CD4-positive, alpha-beta T cell (primary cell): ENCODE results near the gene SMCR8. TPM values are rescaled to one million over a fixed set of nuclear protein-coding genes. Genes with fewer than 3 reads are reported as not detected.

Source experiments
- ATAC-seq: fragments of 200-7000 bp; cut with Tn5 transposase; one replicate; pipeline ENCODE4 v1.10.0; 2022; ENCODE audit warnings: mild to moderate bottlenecking; ENCODE audit not compliant: poor library complexity
- CTCF ChIA-PET: fragments of 350-600 bp; sonication (Branson Sonifier 250); formaldehyde crosslinking; loops from one replicate; lab custom pipeline; 2021; ENCODE audit warnings: antibody characterized with exemption, inconsistent platforms; lab: Charles Lee
- POLR2A ChIA-PET: fragments of 350-600 bp; sonication (Branson Sonifier 250); formaldehyde crosslinking; loops from one replicate; lab custom pipeline; 2021; ENCODE audit warnings: antibody characterized with exemption, inconsistent platforms; lab: Charles Lee
- DNase-seq, 14 experiments: peaks; one replicate each; pipeline ENCODE4 v3.0.0-alpha.2; 2013 to 2020; ENCODE audit warnings: mixed read lengths in 2 of 14
- H3K27ac ChIP-seq, 2 donors: one replicate each; pipeline versions ENCODE4 v1.5.1 to v1.7.0; 2013; ENCODE audit warnings: low read length in 2 of 2, low read depth in 1 of 2, mild to moderate bottlenecking in 1 of 2
- H3K27me3 ChIP-seq, 2 experiments: 1 replicate in 1 of 2; 2 replicates in 1 of 2; pipeline versions ENCODE4 v1.6.1 to v1.7.0; 2013; ENCODE audit warnings: low read length in 2 of 2, control low read depth in 1 of 2, mild to moderate bottlenecking in 1 of 2, moderate library complexity in 1 of 2; ENCODE audit not compliant: insufficient read depth in 2 of 2, control insufficient read depth in 1 of 2
- H3K36me3 ChIP-seq: one replicate; pipeline ENCODE4 v1.6.1; 2013; ENCODE audit warnings: low read length, control low read depth; ENCODE audit not compliant: insufficient read depth
- H3K4me1 ChIP-seq: one replicate; pipeline ENCODE4 v1.6.1; 2013; ENCODE audit warnings: low read length, control low read depth; ENCODE audit not compliant: insufficient read depth
- H3K4me3 ChIP-seq: one replicate; pipeline ENCODE4 v1.5.1; 2013; ENCODE audit warnings: mild to moderate bottlenecking, low read length, moderate library complexity
- H3K9me3 ChIP-seq, 2 experiments: 1 replicate in 1 of 2; 2 replicates in 1 of 2; pipeline versions ENCODE4 v1.6.1 to v1.7.0; 2013; ENCODE audit warnings: low read length in 2 of 2, mild to moderate bottlenecking in 2 of 2, control low read depth in 1 of 2, moderate library complexity in 1 of 2; ENCODE audit not compliant: control insufficient read depth in 1 of 2, insufficient read depth in 1 of 2
- H3K27ac Mint-ChIP-seq: one replicate; pipeline ENCODE4 v1.8.0; 2020; ENCODE audit warnings: mixed read lengths
- H3K27me3 Mint-ChIP-seq: one replicate; pipeline ENCODE4 v1.8.0; 2021; ENCODE audit warnings: mixed read lengths
- H3K36me3 Mint-ChIP-seq: one replicate; pipeline ENCODE4 v1.8.0; 2021; ENCODE audit warnings: low read depth, mixed read lengths
- H3K4me1 Mint-ChIP-seq: one replicate; pipeline ENCODE4 v1.8.0; 2021; ENCODE audit warnings: low read depth, mixed read lengths
- H3K4me3 Mint-ChIP-seq: one replicate; pipeline ENCODE4 v1.8.0; 2020; ENCODE audit warnings: mild to moderate bottlenecking, mixed read lengths
- H3K9me3 Mint-ChIP-seq: one replicate; pipeline ENCODE4 v1.8.0; 2020; ENCODE audit warnings: mixed read lengths
- intact Hi-C, 2 experiments: fragments of 100-400 bp; cut with DNase I in 1 of 2; cut with micrococcal nuclease in 1 of 2; formaldehyde crosslinking; loops; one replicate each; pipeline versions ENCODE4 v1.15.1 to v1.9.0; 2023 to 2025; cut with DNase I, micrococcal nuclease
- total RNA-seq, 174 experiments: library from RNA in 2 of 174; stranded (reverse) in 2 of 174; gene quantifications; one replicate each; pipeline ENCODE4 v1.2.3 and lab custom pipeline; 2021 to 2026
- TF ChIP-seq, protein P1 (sequence below): fragments of 200-600 bp; IDR thresholded peaks from one replicate; pipeline ENCODE4 v1.8.0; 2022; ENCODE audit warnings: antibody characterized with exemption, mild to moderate bottlenecking

SMCR8 gene
- total RNA-seq, 2 experiments from 2014 or later = 52.2 to 54.5 TPM

- no peak overlapping the region for H3K4me3 ChIP-seq
- ATAC-seq = no peak
- no peak overlapping the region for H3K27ac Mint-ChIP-seq
- H3K4me3 Mint-ChIP-seq = no peak overlapping the region
- peaks cover 36% of the 10 kb centered on the region for H3K4me1 Mint-ChIP-seq
- H3K9me3 Mint-ChIP-seq = no peaks in the 10 kb centered on the region
- H3K36me3 Mint-ChIP-seq = peaks cover 87% of the 10 kb centered on the region
- H3K36me3 ChIP-seq = peaks cover 72% of the 10 kb centered on the region
- POLR2A ChIA-PET = no interaction called here
- peaks cover 42% of the 10 kb centered on the region for H3K4me1 ChIP-seq
- H3K27ac ChIP-seq = no peak overlapping the region
- H3K9me3 ChIP-seq = no peaks in the 10 kb centered on the region
- intact Hi-C loops = loop anchor here in 1 of 2 experiments (5.0 kb wide), 1 partner anchor 76 kb away; no protein-coding TSS in a partner anchor
- no peaks in the 10 kb centered on the region for H3K27me3 ChIP-seq
- TF ChIP-seq, protein P1, sequence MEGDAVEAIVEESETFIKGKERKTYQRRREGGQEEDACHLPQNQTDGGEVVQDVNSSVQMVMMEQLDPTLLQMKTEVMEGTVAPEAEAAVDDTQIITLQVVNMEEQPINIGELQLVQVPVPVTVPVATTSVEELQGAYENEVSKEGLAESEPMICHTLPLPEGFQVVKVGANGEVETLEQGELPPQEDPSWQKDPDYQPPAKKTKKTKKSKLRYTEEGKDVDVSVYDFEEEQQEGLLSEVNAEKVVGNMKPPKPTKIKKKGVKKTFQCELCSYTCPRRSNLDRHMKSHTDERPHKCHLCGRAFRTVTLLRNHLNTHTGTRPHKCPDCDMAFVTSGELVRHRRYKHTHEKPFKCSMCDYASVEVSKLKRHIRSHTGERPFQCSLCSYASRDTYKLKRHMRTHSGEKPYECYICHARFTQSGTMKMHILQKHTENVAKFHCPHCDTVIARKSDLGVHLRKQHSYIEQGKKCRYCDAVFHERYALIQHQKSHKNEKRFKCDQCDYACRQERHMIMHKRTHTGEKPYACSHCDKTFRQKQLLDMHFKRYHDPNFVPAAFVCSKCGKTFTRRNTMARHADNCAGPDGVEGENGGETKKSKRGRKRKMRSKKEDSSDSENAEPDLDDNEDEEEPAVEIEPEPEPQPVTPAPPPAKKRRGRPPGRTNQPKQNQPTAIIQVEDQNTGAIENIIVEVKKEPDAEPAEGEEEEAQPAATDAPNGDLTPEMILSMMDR = no peak
- no peaks in the 10 kb centered on the region for H3K27me3 Mint-ChIP-seq
- CTCF ChIA-PET = no interaction called here
- DNase-seq = no peak
Measured at GRCh38 chr17:18323007-18323406, 7.9 kb downstream of the SMCR8 start.

GRCh38 chr17:18323507-18324139 lies 8.5 kb downstream of the SMCR8 start:
- POLR2A ChIA-PET = no interaction called here
- intact Hi-C loops = loop anchor here in 1 of 2 experiments (5.0 kb wide), 1 partner anchor 76 kb away; no protein-coding TSS in a partner anchor
- no peak overlapping the region for H3K4me3 ChIP-seq
- H3K27me3 Mint-ChIP-seq = no peaks in the 10 kb centered on the region
- ATAC-seq (no peak), DNase-seq (no peak)
- no peaks in the 10 kb centered on the region for H3K9me3 Mint-ChIP-seq
- H3K4me1 ChIP-seq = peaks cover 36% of the 10 kb centered on the region
- H3K27ac Mint-ChIP-seq = no peak overlapping the region
- no peaks in the 10 kb centered on the region for H3K9me3 ChIP-seq
- H3K4me3 Mint-ChIP-seq = no peak overlapping the region
- no peaks in the 10 kb centered on the region for H3K27me3 ChIP-seq
- H3K4me1 Mint-ChIP-seq = peaks cover 31% of the 10 kb centered on the region
- TF ChIP-seq, protein P1 = no peak
- H3K36me3 Mint-ChIP-seq = peaks cover 91% of the 10 kb centered on the region
- CTCF ChIA-PET = no interaction called here
- H3K27ac ChIP-seq = no peak overlapping the region
- peaks cover 77% of the 10 kb centered on the region for H3K36me3 ChIP-seq

- no peak for DNase-seq
- no peak for ATAC-seq
- Histone ChIP-seq H3K27ac (no peak overlapping the region), H3K4me3 (no peak overlapping the region), H3K27me3 (no peaks in the 10 kb centered on the region), H3K4me1 (peaks cover 28% of the 10 kb centered on the region), H3K36me3 (peaks cover 78% of the 10 kb centered on the region), H3K9me3 (no peaks in the 10 kb centered on the region)
- Mint-ChIP-seq H3K36me3 (peaks cover 89% of the 10 kb centered on the region), H3K27ac (no peak overlapping the region), H3K9me3 (no peaks in the 10 kb centered on the region), H3K4me1 (peaks cover 24% of the 10 kb centered on the region), H3K27me3 (no peaks in the 10 kb centered on the region), H3K4me3 (no peak overlapping the region)
- ChIA-PET CTCF (no interaction called here), POLR2A (no interaction called here)
- intact Hi-C loops = loop anchor here in 1 of 2 experiments (5.0 kb wide), 1 partner anchor 77 kb away; no protein-coding TSS in a partner anchor
- TF ChIP-seq, protein P1 = no peak
Measured at GRCh38 chr17:18324140-18325050, 9.3 kb downstream of the SMCR8 start.
